K562 treated with DMSO at 1 percent for 12 hours (cell line): ENCODE data around the gene NKX6-1. TPM values are rescaled to one million over a fixed set of nuclear protein-coding genes. Genes with fewer than 3 reads are reported as not detected.

Experiments
- total RNA-seq: library from RNA; unstranded; fragments of 300-600 nt; gene quantifications from 2 replicates; pipeline ENCODE4 v1.2.3, GENCODE V29; 2022; ENCODE audit not compliant: insufficient read depth

Gene NKX6-1
- not detected in 2 replicates for total RNA-seq

GRCh38 chr4:84498935-84499623 is at the start of gene NKX6-1:
Gene NKX6-1, minus strand, starts transcription at chr4:84499292. Its CDS starts 1,064 bp downstream, at chr4:84498228.

Other genes starting within 250 kb of the NKX6-1 start
- gene CDS1, start 83.8 kb upstream of the NKX6-1 start, total RNA-seq = 0.28 and 2.4 TPM in 2 replicates